HepG2 (cell line): ENCODE data around the gene ART5. TPM values are rescaled to one million over a fixed set of nuclear protein-coding genes. Genes with fewer than 3 reads are reported as not detected.
A peak's percentile ranks its signal among the peaks of the same experiment; 100 is the strongest.

ENCODE experiments used
- BHLHE40 ChIP-seq: IDR thresholded peaks from 2 replicates; pipeline ENCODE4 v1.6.1; 2011; ENCODE audit warnings: low read length, improper control_type of control experiment
- CBX5 ChIP-seq: sonication (generic); formaldehyde crosslinking; IDR thresholded peaks from 2 replicates; pipeline ENCODE4 v1.4.0; 2020; ENCODE audit warnings: missing genetic modification reagents, borderline replicate concordance
- FOXO1 ChIP-seq: sonication (generic); formaldehyde crosslinking; IDR thresholded peaks from 2 replicates; pipeline ENCODE4 v1.4.0; 2020; ENCODE audit warnings: missing genetic modification reagents
- HHEX ChIP-seq: IDR thresholded peaks from 2 replicates; pipeline ENCODE4 v1.6.1; 2016; ENCODE audit warnings: control low read depth
- MYC ChIP-seq: sonication (generic); formaldehyde crosslinking; IDR thresholded peaks from 2 replicates; pipeline ENCODE4 v1.9.0; 2021; ENCODE audit warnings: missing genetic modification reagents, borderline replicate concordance
- NFATC3 ChIP-seq: sonication (generic); formaldehyde crosslinking; IDR thresholded peaks from 2 replicates; pipeline ENCODE4 v1.5.1; 2020; ENCODE audit warnings: mild to moderate bottlenecking, missing genetic modification reagents
- NFE2 ChIP-seq: sonication (generic); formaldehyde crosslinking; IDR thresholded peaks from 2 replicates; pipeline ENCODE4 v1.4.0; 2020; ENCODE audit warnings: missing genetic modification reagents
- PAX8 ChIP-seq: sonication (generic); formaldehyde crosslinking; IDR thresholded peaks from 2 replicates; pipeline ENCODE4 v1.8.0; 2022; ENCODE audit warnings: mild to moderate bottlenecking, missing genetic modification reagents, borderline replicate concordance
- RNF2 ChIP-seq: fragments of 450-650 bp; conservative IDR thresholded peaks from 2 replicates; pipeline ENCODE4 v1.6.1; 2016; ENCODE audit warnings: low read depth
- SCMH1 ChIP-seq: sonication (generic); formaldehyde crosslinking; IDR thresholded peaks from 2 replicates; pipeline ENCODE4 v1.9.0; 2021; ENCODE audit warnings: missing genetic modification reagents, mild to moderate bottlenecking, borderline replicate concordance
- ZFP90 ChIP-seq: sonication (generic); formaldehyde crosslinking; IDR thresholded peaks from 2 replicates; pipeline ENCODE4 v1.8.0; 2022; ENCODE audit warnings: missing genetic modification reagents, mild to moderate bottlenecking, inconsistent platforms, borderline replicate concordance
- ZKSCAN8 ChIP-seq: IDR thresholded peaks from 2 replicates; pipeline ENCODE4 v1.6.1; 2016; ENCODE audit warnings: borderline replicate concordance, missing genetic modification reagents, missing compliant biosample characterization
- ZNF441 ChIP-seq: sonication (generic); formaldehyde crosslinking; IDR thresholded peaks from 2 replicates; pipeline ENCODE4 v1.7.0; 2021; ENCODE audit warnings: missing genetic modification reagents, borderline replicate concordance
- ZNF547 ChIP-seq: sonication (generic); formaldehyde crosslinking; IDR thresholded peaks from 2 replicates; pipeline ENCODE4 v1.5.1; 2020; ENCODE audit warnings: mild to moderate bottlenecking, missing genetic modification reagents
- ZNF556 ChIP-seq: sonication (generic); formaldehyde crosslinking; IDR thresholded peaks from 2 replicates; pipeline ENCODE4 v1.4.0; 2020; ENCODE audit warnings: mild to moderate bottlenecking, missing genetic modification reagents, borderline replicate concordance
- ZNF598 ChIP-seq: sonication (generic); formaldehyde crosslinking; IDR thresholded peaks from 2 replicates; pipeline ENCODE4 v1.5.1; 2020; ENCODE audit warnings: mild to moderate bottlenecking, missing genetic modification reagents, borderline replicate concordance
- ZNF678 ChIP-seq: sonication (generic); formaldehyde crosslinking; IDR thresholded peaks from 2 replicates; pipeline ENCODE4 v1.4.0; 2020; ENCODE audit warnings: mild to moderate bottlenecking, missing genetic modification reagents
- ZNF740 ChIP-seq: sonication (generic); formaldehyde crosslinking; IDR thresholded peaks from 2 replicates; pipeline ENCODE4 v1.4.0; 2020; ENCODE audit warnings: missing genetic modification reagents
- polyA plus RNA-seq, 8 experiments: library from polyadenylated mRNA; depleted of rRNA in 3 of 8; stranded (reverse) in 7 of 8; unstranded in 1 of 8; fragments of >200 nt; fragmentation: Illumina TruSeq in 4 of 8; extraction: Trizol in 4 of 8; gene quantifications; 2 replicates each; pipeline versions ENCODE4 v1.2.1 to v1.2.3, GENCODE V29; 2011 to 2016; ENCODE audit warnings: low read depth in 4 of 8, missing spikeins in 1 of 8, mixed read lengths in 1 of 8; ENCODE audit not compliant: insufficient read depth in 1 of 8
- total RNA-seq, 5 experiments: library from RNA; depleted of rRNA; stranded (reverse); fragments of >200 nt; fragmentation: Illumina TruSeq; extraction: Trizol; gene quantifications; 2 replicates each; pipeline ENCODE4 v1.2.3, GENCODE V29; 2016; ENCODE audit warnings: low read depth in 1 of 5
- TF ChIP-seq, protein P1 (sequence below): sonication (generic); formaldehyde crosslinking; IDR thresholded peaks from 2 replicates; pipeline ENCODE4 v1.4.0; 2020; ENCODE audit warnings: missing genetic modification reagents, borderline replicate concordance
- TF ChIP-seq, protein P2 (sequence below): sonication (generic); formaldehyde crosslinking; IDR thresholded peaks from 2 replicates; pipeline ENCODE4 v1.8.1; 2022; ENCODE audit warnings: mild to moderate bottlenecking, missing genetic modification reagents
- TF ChIP-seq, protein P3 (sequence below): sonication (generic); formaldehyde crosslinking; IDR thresholded peaks from 2 replicates; pipeline ENCODE4 v1.5.0; 2020; ENCODE audit warnings: mild to moderate bottlenecking, missing genetic modification reagents
- TF ChIP-seq, protein P4 (sequence below): sonication (generic); formaldehyde crosslinking; IDR thresholded peaks from 2 replicates; pipeline ENCODE4 v1.4.0; 2020; ENCODE audit warnings: missing genetic modification reagents

ART5 gene
- total and polyA plus RNA-seq, 2 of the 13 experiments (the other 11 are each of a cell fraction or from before 2014, with no cell fraction given), result 0.55 to 0.93 TPM

DNA sequence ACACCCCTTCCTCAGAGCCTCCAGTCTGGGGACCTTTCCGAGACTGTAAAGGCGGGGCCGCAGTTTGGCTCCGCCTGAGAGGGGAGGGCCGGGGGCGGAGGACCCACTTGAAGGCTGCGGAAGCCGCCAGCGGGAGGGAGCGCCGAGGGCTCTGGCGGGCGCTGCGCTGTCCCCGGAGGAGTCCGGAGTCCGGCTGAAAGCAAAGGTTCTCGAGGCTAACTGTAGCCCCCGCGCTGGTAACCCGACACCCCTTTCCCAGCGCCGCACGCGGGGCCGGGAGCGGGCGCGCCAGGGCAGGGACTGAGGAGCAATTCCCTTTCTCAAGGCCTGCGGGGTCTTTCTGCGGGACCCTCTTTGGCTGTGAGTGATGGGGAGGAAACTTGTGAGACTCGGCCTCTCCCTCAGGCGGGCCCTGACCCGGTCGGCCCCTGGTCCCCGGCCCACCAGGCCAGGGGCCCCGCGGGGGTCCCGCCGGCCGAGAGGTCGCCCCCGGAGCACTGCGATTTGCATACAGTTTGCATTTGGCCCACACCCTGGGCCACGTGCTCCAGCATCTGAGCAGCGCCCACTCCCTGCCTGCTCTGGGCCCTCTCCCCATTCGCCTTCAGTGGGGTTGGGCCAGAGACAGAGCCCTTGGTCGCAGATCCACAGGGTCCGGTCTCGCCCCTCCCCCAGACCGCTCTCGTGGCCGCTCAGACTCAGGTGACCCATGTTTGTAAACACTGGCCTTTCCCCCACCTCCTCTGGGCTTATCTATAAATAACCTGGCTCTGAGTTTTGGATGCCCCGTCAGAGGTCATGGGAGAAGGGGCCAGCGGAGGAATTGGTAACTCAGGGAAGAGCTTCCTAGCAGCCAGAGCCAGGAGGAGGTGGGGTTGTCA lies 519 bp upstream of the ART5 start (continued):
- TF ChIP-seq, protein P1, sequence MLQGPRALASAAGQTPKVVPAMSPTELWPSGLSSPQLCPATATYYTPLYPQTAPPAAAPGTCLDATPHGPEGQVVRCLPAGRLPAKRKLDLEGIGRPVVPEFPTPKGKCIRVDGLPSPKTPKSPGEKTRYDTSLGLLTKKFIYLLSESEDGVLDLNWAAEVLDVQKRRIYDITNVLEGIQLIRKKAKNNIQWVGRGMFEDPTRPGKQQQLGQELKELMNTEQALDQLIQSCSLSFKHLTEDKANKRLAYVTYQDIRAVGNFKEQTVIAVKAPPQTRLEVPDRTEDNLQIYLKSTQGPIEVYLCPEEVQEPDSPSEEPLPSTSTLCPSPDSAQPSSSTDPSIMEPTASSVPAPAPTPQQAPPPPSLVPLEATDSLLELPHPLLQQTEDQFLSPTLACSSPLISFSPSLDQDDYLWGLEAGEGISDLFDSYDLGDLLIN (CRISPR knock-in tag), result no peak
- TF ChIP-seq PAX8, result 0 out of 2 replicates have a peak, but pooled peaks have one; percentile 15
- no peak for TF ChIP-seq ZNF441 (CRISPR knock-in tag)
- 0 out of 2 replicates have a peak, but pooled peaks have one; percentile 24 for TF ChIP-seq ZNF678 (CRISPR knock-in tag)
- TF ChIP-seq RNF2, result peak; percentile 70; the same call in 1 of the 2 replicates
- no peak for TF ChIP-seq ZNF556 (CRISPR knock-in tag)
- TF ChIP-seq CBX5 (CRISPR knock-in tag), result no peak
- TF ChIP-seq NFE2 (CRISPR knock-in tag), result no peak
- TF ChIP-seq ZNF547, result no peak
- TF ChIP-seq HHEX (CRISPR knock-in tag), result no peak
- TF ChIP-seq SCMH1 (CRISPR knock-in tag), result no peak
- no peak for TF ChIP-seq ZKSCAN8 (CRISPR knock-in tag)
- no peak for TF ChIP-seq NFATC3 (CRISPR knock-in tag)
- TF ChIP-seq ZFP90 (CRISPR knock-in tag), result no peak
- TF ChIP-seq, protein P2, sequence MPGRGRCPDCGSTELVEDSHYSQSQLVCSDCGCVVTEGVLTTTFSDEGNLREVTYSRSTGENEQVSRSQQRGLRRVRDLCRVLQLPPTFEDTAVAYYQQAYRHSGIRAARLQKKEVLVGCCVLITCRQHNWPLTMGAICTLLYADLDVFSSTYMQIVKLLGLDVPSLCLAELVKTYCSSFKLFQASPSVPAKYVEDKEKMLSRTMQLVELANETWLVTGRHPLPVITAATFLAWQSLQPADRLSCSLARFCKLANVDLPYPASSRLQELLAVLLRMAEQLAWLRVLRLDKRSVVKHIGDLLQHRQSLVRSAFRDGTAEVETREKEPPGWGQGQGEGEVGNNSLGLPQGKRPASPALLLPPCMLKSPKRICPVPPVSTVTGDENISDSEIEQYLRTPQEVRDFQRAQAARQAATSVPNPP (CRISPR knock-in tag), result no peak
- TF ChIP-seq ZNF740 (CRISPR knock-in tag), result no peak
- TF ChIP-seq BHLHE40, result peak; percentile 62
- TF ChIP-seq MYC (CRISPR knock-in tag), result peak; percentile 68
- TF ChIP-seq, protein P3, sequence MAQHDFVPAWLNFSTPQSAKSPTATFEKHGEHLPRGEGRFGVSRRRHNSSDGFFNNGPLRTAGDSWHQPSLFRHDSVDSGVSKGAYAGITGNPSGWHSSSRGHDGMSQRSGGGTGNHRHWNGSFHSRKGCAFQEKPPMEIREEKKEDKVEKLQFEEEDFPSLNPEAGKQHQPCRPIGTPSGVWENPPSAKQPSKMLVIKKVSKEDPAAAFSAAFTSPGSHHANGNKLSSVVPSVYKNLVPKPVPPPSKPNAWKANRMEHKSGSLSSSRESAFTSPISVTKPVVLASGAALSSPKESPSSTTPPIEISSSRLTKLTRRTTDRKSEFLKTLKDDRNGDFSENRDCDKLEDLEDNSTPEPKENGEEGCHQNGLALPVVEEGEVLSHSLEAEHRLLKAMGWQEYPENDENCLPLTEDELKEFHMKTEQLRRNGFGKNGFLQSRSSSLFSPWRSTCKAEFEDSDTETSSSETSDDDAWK (CRISPR knock-in tag), result no peak
- TF ChIP-seq ZNF598, result no peak
- TF ChIP-seq, protein P4, sequence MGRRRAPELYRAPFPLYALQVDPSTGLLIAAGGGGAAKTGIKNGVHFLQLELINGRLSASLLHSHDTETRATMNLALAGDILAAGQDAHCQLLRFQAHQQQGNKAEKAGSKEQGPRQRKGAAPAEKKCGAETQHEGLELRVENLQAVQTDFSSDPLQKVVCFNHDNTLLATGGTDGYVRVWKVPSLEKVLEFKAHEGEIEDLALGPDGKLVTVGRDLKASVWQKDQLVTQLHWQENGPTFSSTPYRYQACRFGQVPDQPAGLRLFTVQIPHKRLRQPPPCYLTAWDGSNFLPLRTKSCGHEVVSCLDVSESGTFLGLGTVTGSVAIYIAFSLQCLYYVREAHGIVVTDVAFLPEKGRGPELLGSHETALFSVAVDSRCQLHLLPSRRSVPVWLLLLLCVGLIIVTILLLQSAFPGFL (CRISPR knock-in tag), result no peak
- TF ChIP-seq FOXO1 (CRISPR knock-in tag), result no peak
